ENCODE results near the gene FHOD3. TPM values are rescaled to one million over a fixed set of nuclear protein-coding genes. Genes with fewer than 3 reads are reported as not detected.

The FHOD3 gene
- total RNA-seq (2021) (0.26 and 0.34 TPM in 2 replicates), Bru-seq, nascent RNA (percentile 8 among the genes with signal in this experiment), BruChase-seq, experiment 1, labeled RNA remaining after a 2-hour chase (percentile 5 among the genes with signal in this experiment), BruChase-seq, experiment 2, labeled RNA remaining after a 6-hour chase (percentile 4 among the genes with signal in this experiment)
- long read RNA-seq, result 0 reads

- no peak for DNase-seq (ENCODE audit: low spot score)
- POLR2A ChIA-PET (ENCODE audit: low non-redundant PET), result no interaction called here
- H3K27ac ChIP-seq (ENCODE audit: low read depth, low read length, poor library complexity, severe bottlenecking), result no peak within 1 kb of the TSS
- intact Hi-C loops (cut with micrococcal nuclease; ENCODE audit: unreplicated experiment), result loop anchor here (5.0 kb wide), 1 partner anchor 255 kb away; no protein-coding TSS in a partner anchor
- H3K27me3 ChIP-seq (replicated peaks; ENCODE audit: insufficient read depth, low read depth, low read length, poor library complexity), result peaks cover 82% of the 10 kb centered on the region
- TF ChIP-seq CTCF (conservative IDR thresholded peaks at IDR 0.05; ENCODE audit: low read depth, low read length) (no peak), EZH2 (IDR thresholded peaks at IDR 0.05; ENCODE audit: borderline replicate concordance, low read depth, low read length, poor library complexity, severe bottlenecking) (peak; percentile 74)
- no peaks in the 10 kb centered on the region for H3K9me3 ChIP-seq (ENCODE audit: low read depth, low read length, poor library complexity, severe bottlenecking)
- CTCF ChIA-PET, result no interaction called here
- peaks cover 5% of the 10 kb centered on the region for H3K4me1 ChIP-seq (ENCODE audit: insufficient read depth, low read length, poor library complexity, severe bottlenecking)
- no TSS peak for BruUV-seq (replicated peaks)
- no peaks in the 10 kb centered on the region for H3K36me3 ChIP-seq (ENCODE audit: insufficient read depth, low read length, poor library complexity, severe bottlenecking)
- peak within 1 kb of the TSS; percentile 35 for H3K4me3 ChIP-seq (ENCODE audit: low read depth, low read length, poor library complexity, severe bottlenecking)
Measured at GRCh38 chr18:36297417-36298125, at the start of gene FHOD3. Gene FHOD3 (plus strand): TSS chr18:36297713. CDS start chr18:36297836, 123 bp downstream.

GRCh38 chr18:36249392-36249791 is 48.1 kb upstream of the FHOD3 start:
- no peak for TF ChIP-seq CTCF (conservative IDR thresholded peaks at IDR 0.05; ENCODE audit: low read depth, low read length)
- H3K27ac ChIP-seq (ENCODE audit: low read depth, low read length, poor library complexity, severe bottlenecking), result no peak overlapping the region
- H3K27me3 ChIP-seq (replicated peaks; ENCODE audit: insufficient read depth, low read depth, low read length, poor library complexity), result peaks cover under 1% of the 10 kb centered on the region
- no peaks in the 10 kb centered on the region for H3K36me3 ChIP-seq (ENCODE audit: insufficient read depth, low read length, poor library complexity, severe bottlenecking)
- no peaks in the 10 kb centered on the region for H3K4me1 ChIP-seq (ENCODE audit: insufficient read depth, low read length, poor library complexity, severe bottlenecking)
- POLR2A ChIA-PET (ENCODE audit: low non-redundant PET), result no interaction called here
- no peaks in the 10 kb centered on the region for H3K9me3 ChIP-seq (ENCODE audit: low read depth, low read length, poor library complexity, severe bottlenecking)
- CTCF ChIA-PET, result no interaction called here
- no TSS peak for BruUV-seq (replicated peaks)
- no peak for DNase-seq (ENCODE audit: low spot score)
- no peak overlapping the region for H3K4me3 ChIP-seq (ENCODE audit: low read depth, low read length, poor library complexity, severe bottlenecking)
- intact Hi-C loops (cut with micrococcal nuclease; ENCODE audit: unreplicated experiment), result no loop called here

- H3K4me1 ChIP-seq (ENCODE audit: insufficient read depth, low read length, poor library complexity, severe bottlenecking), result no peaks in the 10 kb centered on the region
- H3K27me3 ChIP-seq (replicated peaks; ENCODE audit: insufficient read depth, low read depth, low read length, poor library complexity), result peaks cover 10% of the 10 kb centered on the region
- POLR2A ChIA-PET (ENCODE audit: low non-redundant PET), result no interaction called here
- BruUV-seq (replicated peaks), result no TSS peak
- DNase-seq (ENCODE audit: low spot score), result no peak
- no peak overlapping the region for H3K27ac ChIP-seq (ENCODE audit: low read depth, low read length, poor library complexity, severe bottlenecking)
- no peaks in the 10 kb centered on the region for H3K9me3 ChIP-seq (ENCODE audit: low read depth, low read length, poor library complexity, severe bottlenecking)
- no peaks in the 10 kb centered on the region for H3K36me3 ChIP-seq (ENCODE audit: insufficient read depth, low read length, poor library complexity, severe bottlenecking)
- H3K4me3 ChIP-seq (ENCODE audit: low read depth, low read length, poor library complexity, severe bottlenecking), result no peak overlapping the region
- CTCF ChIA-PET, result no interaction called here
- TF ChIP-seq CTCF (conservative IDR thresholded peaks at IDR 0.05; ENCODE audit: low read depth, low read length) (no peak), EZH2 (IDR thresholded peaks at IDR 0.05; ENCODE audit: borderline replicate concordance, low read depth, low read length, poor library complexity, severe bottlenecking) (no peak)
- intact Hi-C loops (cut with micrococcal nuclease; ENCODE audit: unreplicated experiment), result no loop called here
Measured at GRCh38 chr18:36250827-36251226, 46.7 kb upstream of the FHOD3 start.

Measured in A673 (cell line).